ENCODE data around the gene SPAAR.

The SPAAR gene

GRCh38 chr9:35864695-35865255 lies 44.5 kb upstream of the SPAAR start:
- TF ChIP-seq, protein P1, sequence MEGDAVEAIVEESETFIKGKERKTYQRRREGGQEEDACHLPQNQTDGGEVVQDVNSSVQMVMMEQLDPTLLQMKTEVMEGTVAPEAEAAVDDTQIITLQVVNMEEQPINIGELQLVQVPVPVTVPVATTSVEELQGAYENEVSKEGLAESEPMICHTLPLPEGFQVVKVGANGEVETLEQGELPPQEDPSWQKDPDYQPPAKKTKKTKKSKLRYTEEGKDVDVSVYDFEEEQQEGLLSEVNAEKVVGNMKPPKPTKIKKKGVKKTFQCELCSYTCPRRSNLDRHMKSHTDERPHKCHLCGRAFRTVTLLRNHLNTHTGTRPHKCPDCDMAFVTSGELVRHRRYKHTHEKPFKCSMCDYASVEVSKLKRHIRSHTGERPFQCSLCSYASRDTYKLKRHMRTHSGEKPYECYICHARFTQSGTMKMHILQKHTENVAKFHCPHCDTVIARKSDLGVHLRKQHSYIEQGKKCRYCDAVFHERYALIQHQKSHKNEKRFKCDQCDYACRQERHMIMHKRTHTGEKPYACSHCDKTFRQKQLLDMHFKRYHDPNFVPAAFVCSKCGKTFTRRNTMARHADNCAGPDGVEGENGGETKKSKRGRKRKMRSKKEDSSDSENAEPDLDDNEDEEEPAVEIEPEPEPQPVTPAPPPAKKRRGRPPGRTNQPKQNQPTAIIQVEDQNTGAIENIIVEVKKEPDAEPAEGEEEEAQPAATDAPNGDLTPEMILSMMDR (IDR thresholded peaks at IDR 0.05): no peak
- no peaks in the 10 kb centered on the region for H3K79me2 ChIP-seq
- peaks cover 2% of the 10 kb centered on the region for H3K27me3 ChIP-seq (ENCODE audit: control insufficient read depth, insufficient read depth, low read length)
- no peak overlapping the region for H3K27ac ChIP-seq
- H3K36me3 ChIP-seq (ENCODE audit: control insufficient read depth, insufficient read depth, low read length): no peaks in the 10 kb centered on the region
- no peak overlapping the region for H3K9ac ChIP-seq
- no peak overlapping the region for H2AFZ ChIP-seq
- H3K4me2 ChIP-seq (ENCODE audit: low read length): no peak overlapping the region
- H3K4me1 ChIP-seq: no peaks in the 10 kb centered on the region
- no peaks in the 10 kb centered on the region for H3K9me3 ChIP-seq (ENCODE audit: control insufficient read depth, low read length)
- H3K4me3 ChIP-seq (ENCODE audit: low read depth, low read length): no peak overlapping the region

GRCh38 chr9:35867538-35867937 lies 41.8 kb upstream of the SPAAR start:
- no peak overlapping the region for H3K27ac ChIP-seq
- no peaks in the 10 kb centered on the region for H3K79me2 ChIP-seq
- H3K27me3 ChIP-seq (ENCODE audit: control insufficient read depth, insufficient read depth, low read length): peaks cover 2% of the 10 kb centered on the region
- no peaks in the 10 kb centered on the region for H3K36me3 ChIP-seq (ENCODE audit: control insufficient read depth, insufficient read depth, low read length)
- TF ChIP-seq, protein P1 (IDR thresholded peaks at IDR 0.05): no peak
- no peak overlapping the region for H3K9ac ChIP-seq
- no peaks in the 10 kb centered on the region for H3K4me1 ChIP-seq
- H3K4me2 ChIP-seq (ENCODE audit: low read length): no peak overlapping the region
- no peak overlapping the region for H3K4me3 ChIP-seq (ENCODE audit: low read depth, low read length)
- H2AFZ ChIP-seq: no peak overlapping the region
- no peaks in the 10 kb centered on the region for H3K9me3 ChIP-seq (ENCODE audit: control insufficient read depth, low read length)

- H3K9ac ChIP-seq: no peak overlapping the region
- no peaks in the 10 kb centered on the region for H3K36me3 ChIP-seq (ENCODE audit: control insufficient read depth, insufficient read depth, low read length)
- H3K4me2 ChIP-seq (ENCODE audit: low read length): no peak overlapping the region
- H3K4me1 ChIP-seq: no peaks in the 10 kb centered on the region
- H3K27me3 ChIP-seq (ENCODE audit: control insufficient read depth, insufficient read depth, low read length): no peaks in the 10 kb centered on the region
- TF ChIP-seq, protein P1 (IDR thresholded peaks at IDR 0.05): no peak
- H3K27ac ChIP-seq: no peak overlapping the region
- H3K4me3 ChIP-seq (ENCODE audit: low read depth, low read length): no peak overlapping the region
- H3K9me3 ChIP-seq (ENCODE audit: control insufficient read depth, low read length): no peaks in the 10 kb centered on the region
- H2AFZ ChIP-seq: no peak overlapping the region
- no peaks in the 10 kb centered on the region for H3K79me2 ChIP-seq
These were observed 40.4 kb upstream of the SPAAR start for GRCh38 chr9:35868933-35869332.

DNA sequence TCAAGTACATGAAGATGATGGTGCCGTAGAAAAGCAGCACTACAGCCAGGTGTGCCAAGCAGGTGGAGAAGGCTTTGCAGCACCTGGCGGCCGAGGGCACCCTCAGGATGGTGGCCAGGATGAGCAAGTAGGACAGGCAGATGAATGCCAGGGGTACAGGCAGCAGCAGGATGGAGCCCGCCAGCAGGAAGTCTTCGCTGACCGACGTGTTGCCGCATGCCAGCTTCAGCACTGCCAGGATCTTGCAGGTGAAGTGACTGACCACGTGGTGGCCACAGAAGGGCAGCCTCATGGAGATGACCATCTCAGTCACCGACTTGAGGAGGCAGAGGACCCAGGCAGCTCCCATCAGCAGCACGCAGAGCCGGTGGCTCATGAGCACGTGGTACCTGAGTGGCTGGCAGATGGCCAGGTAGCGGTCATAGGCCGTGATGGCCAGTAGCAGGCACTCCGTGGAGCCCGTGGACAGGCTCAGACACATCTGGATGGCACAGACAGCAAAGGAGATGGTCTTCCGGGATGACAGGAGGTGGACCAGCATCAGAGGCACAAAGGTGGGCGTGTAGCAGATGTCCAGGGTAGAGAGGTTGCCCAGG lies 39.6 kb upstream of the SPAAR start:
- TF ChIP-seq, protein P1 (IDR thresholded peaks at IDR 0.05): no peak
- H3K36me3 ChIP-seq (ENCODE audit: control insufficient read depth, insufficient read depth, low read length): no peaks in the 10 kb centered on the region
- H3K27ac ChIP-seq: no peak overlapping the region
- H3K9me3 ChIP-seq (ENCODE audit: control insufficient read depth, low read length): no peaks in the 10 kb centered on the region
- H2AFZ ChIP-seq: no peak overlapping the region
- no peaks in the 10 kb centered on the region for H3K79me2 ChIP-seq
- H3K4me2 ChIP-seq (ENCODE audit: low read length): no peak overlapping the region
- H3K9ac ChIP-seq: no peak overlapping the region
- H3K4me3 ChIP-seq (ENCODE audit: low read depth, low read length): no peak overlapping the region
- no peaks in the 10 kb centered on the region for H3K27me3 ChIP-seq (ENCODE audit: control insufficient read depth, insufficient read depth, low read length)
- H3K4me1 ChIP-seq: no peaks in the 10 kb centered on the region

DNA sequence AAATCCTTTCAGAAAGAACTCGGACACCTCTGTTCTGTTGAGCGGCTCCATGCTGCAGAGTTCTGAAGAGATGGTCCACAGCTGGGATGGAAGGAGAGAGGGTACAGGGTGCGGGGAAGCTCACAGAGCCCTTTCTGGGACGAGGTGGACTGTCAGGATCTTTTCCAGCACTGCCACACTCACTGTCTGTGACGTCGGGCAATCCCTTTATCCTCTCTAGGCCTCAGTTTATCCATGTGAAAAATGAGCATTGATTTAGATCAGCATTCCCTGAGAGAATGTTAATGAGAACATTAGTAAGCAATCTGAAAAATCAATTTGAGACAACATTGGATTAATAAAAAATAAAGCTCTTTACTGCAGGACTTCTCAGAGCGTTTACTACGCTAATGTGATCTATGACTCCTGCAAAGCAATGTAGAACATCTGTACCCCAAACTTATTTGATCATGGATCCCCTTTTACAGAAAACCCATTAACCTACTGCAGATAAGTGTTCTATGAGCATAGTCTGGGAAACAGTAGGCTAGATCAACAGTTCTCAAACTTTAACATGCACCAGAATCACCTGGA lies 38.9 kb upstream of the SPAAR start, which contains the start of gene OR13J1:
OR13J1 (minus strand) TSS at position 51 of the 573 bp plus-strand sequence; CDS start at position 51, 0 bp downstream.
- Histone ChIP-seq H3K9me3 (ENCODE audit: control insufficient read depth, low read length) (no peaks in the 10 kb centered on the region), H3K36me3 (ENCODE audit: control insufficient read depth, insufficient read depth, low read length) (no peaks in the 10 kb centered on the region), H3K4me1 (no peaks in the 10 kb centered on the region), H3K9ac (no peak within 1 kb of the TSS), H2AFZ (no peak within 1 kb of the TSS), H3K79me2 (no peaks in the 10 kb centered on the region), H3K27ac (no peak within 1 kb of the TSS), H3K4me3 (ENCODE audit: low read depth, low read length) (no peak within 1 kb of the TSS), H3K27me3 (ENCODE audit: control insufficient read depth, insufficient read depth, low read length) (no peaks in the 10 kb centered on the region), H3K4me2 (ENCODE audit: low read length) (no peak within 1 kb of the TSS)
- TF ChIP-seq, protein P1 (IDR thresholded peaks at IDR 0.05): no peak
